Ovary (tissue), 9 donors: ENCODE measurements around the gene CCDC187. TPM values are rescaled to one million over a fixed set of nuclear protein-coding genes. Genes with fewer than 3 reads are reported as not detected.
A peak's percentile ranks its signal among the peaks of the same experiment; 100 is the strongest.

Source experiments
- DNase-seq, 5 donors: peaks; one replicate each; pipeline ENCODE4 v3.0.0-alpha.2; 2019 to 2020
- H3K27ac ChIP-seq, 2 donors: fragments of 200-600 bp; one replicate each; pipeline versions ENCODE4 v1.5.1 to v1.8.0; 2019 to 2022
- H3K27me3 ChIP-seq: fragments of 200-600 bp; one replicate; pipeline ENCODE4 v1.8.0; 2022
- H3K36me3 ChIP-seq: fragments of 200-600 bp; sonication (generic); one replicate; pipeline ENCODE4 v1.5.1; 2019
- H3K4me1 ChIP-seq: one replicate; pipeline ENCODE4 v1.8.1; 2013; ENCODE audit warnings: mild to moderate bottlenecking, moderate library complexity; ENCODE audit not compliant: insufficient read depth
- H3K4me3 ChIP-seq: fragments of 200-600 bp; sonication (generic); one replicate; pipeline ENCODE4 v1.5.1; 2017
- H3K9me3 ChIP-seq, 2 donors: fragments of 200-600 bp in 1 of 2; sonication (generic) in 1 of 2; one replicate each; pipeline versions ENCODE4 v1.5.1 to v1.8.1; 2013 to 2019; ENCODE audit warnings: mild to moderate bottlenecking in 1 of 2, moderate library complexity in 1 of 2
- CTCF ChIP-seq, 3 donors: fragments of 450-650 bp in 2 of 3; fragments of 200-600 bp in 1 of 3; IDR thresholded peaks; one replicate each; pipeline versions ENCODE4 v1.5.1 to v1.8.0; 2016 to 2022; ENCODE audit warnings: antibody characterized with exemption in 3 of 3, mild to moderate bottlenecking in 1 of 3
- EP300 ChIP-seq: sonication (generic); formaldehyde crosslinking; IDR thresholded peaks from one replicate; pipeline ENCODE4 v1.6.1; 2017; ENCODE audit warnings: antibody characterized with exemption
- POLR2A ChIP-seq: fragments of 450-650 bp; IDR thresholded peaks from one replicate; pipeline ENCODE4 v1.6.1; 2017; ENCODE audit warnings: antibody characterized with exemption, mild to moderate bottlenecking, moderate library complexity
- WGBS, 3 donors: extraction: QIAGEN DNeasy Blood & Tissue Kit in 1 of 3; methylation state at CpG; one replicate each; pipeline versions ENCODE4 v1.1.5 to v1.1.7; 2013 to 2017; 5-methylcytosine and 5-hydroxymethylcytosine counted together
- intact Hi-C, 4 donors: fragments of 100-400 bp; cut with DNase I; formaldehyde crosslinking; loops; one replicate each; pipeline versions ENCODE4 v1.11.0 to v1.15.1; 2022 to 2023
- polyA plus RNA-seq, 2 donors: library from polyadenylated mRNA; stranded (reverse); fragments of 200-250 nt in 1 of 2; fragments of 350-450 nt in 1 of 2; fragmentation: Illumina TruSeq in 1 of 2; extraction: RNeasy Lipid Tissue Mini Kit (QIAGEN cat#74804) in 1 of 2; gene quantifications; one replicate each; pipeline ENCODE4 v1.2.3, GENCODE V29; 2013 to 2014
- total RNA-seq, 7 donors: library from RNA; depleted of rRNA in 2 of 7; stranded (reverse); fragments of >200 nt in 2 of 7; fragmentation: NEBNext Ultra II Directional in 3 of 7; extraction: Animal tissue kit (Norgen Biotek cat#: 25700) in 3 of 7; gene quantifications; one replicate each; pipeline versions ENCODE4 v1.1.0 to v1.2.4, GENCODE V29; 2016 to 2023
- donor health status: DM: no; HTN: no; CAD: no; lungs with moderate emphysema.
- donor health status: DM: no; HTN: no; CAD: no.
- donor health status: Bipolar disorder and iron deficiency.
- donor health status: DM: yes; HTN: yes; CAD: no.
- donor health status: DM: no; HTN: no; CAD: no.
- donor health status: DM: yes; HTN: yes; CAD: no.

The CCDC187 gene
- total and polyA plus RNA-seq, 9 donors: 0.02 to 15.7 (median 0.74) TPM; not detected in 1

GRCh38 chr9:136247947-136248637 is 55.8 kb downstream of the CCDC187 start:
- intact Hi-C loops: loop anchor here in 1 of 4 donors (10.0 kb wide), 1 partner anchor 283 kb away; the partner anchor contains the start of gene UBAC1
- Histone ChIP-seq H3K9me3 (no peaks in the 10 kb centered on the region), H3K4me1 (peaks cover 6% of the 10 kb centered on the region), H3K4me3 (no peak overlapping the region), H3K27me3 (no peaks in the 10 kb centered on the region), H3K36me3 (no peaks in the 10 kb centered on the region), H3K27ac (no peak overlapping the region)
- WGBS, 3 donors: 87 to 89% (median 87%) methylated on average over 24 of the region's 24 CpGs
- no peak for DNase-seq
- TF ChIP-seq CTCF (IDR thresholded peaks at IDR 0.05) (no peak), POLR2A (no peak), EP300 (no peak)

- no peaks in the 10 kb centered on the region for H3K9me3 ChIP-seq
- H3K4me1 ChIP-seq: peaks cover 6% of the 10 kb centered on the region
- WGBS, 3 donors: 42 to 53% (median 45%) methylated on average over 8 to 9 of the region's 9 CpGs
- DNase-seq: no peak
- no peak overlapping the region for H3K4me3 ChIP-seq
- no peak overlapping the region for H3K27ac ChIP-seq
- no peaks in the 10 kb centered on the region for H3K27me3 ChIP-seq
- intact Hi-C loops: loop anchor here in 1 of 4 donors (10.0 kb wide), 1 partner anchor 283 kb away; the partner anchor contains the start of gene UBAC1
- no peaks in the 10 kb centered on the region for H3K36me3 ChIP-seq
- TF ChIP-seq EP300: no peak
These were observed 56.4 kb downstream of the CCDC187 start for GRCh38 chr9:136247551-136247916.

- TF ChIP-seq POLR2A: no peak
- no peak for TF ChIP-seq CTCF (IDR thresholded peaks at IDR 0.05)
- TF ChIP-seq EP300: no peak
- peaks cover 6% of the 10 kb centered on the region for H3K4me1 ChIP-seq
These were observed 56.9 kb downstream of the CCDC187 start for GRCh38 chr9:136246849-136247550.

GRCh38 chr9:136245219-136246150 is 58.4 kb downstream of the CCDC187 start, which contains the start of gene QSOX2:
TSS of gene QSOX2 (minus strand) at chr9:136245812. CDS start at chr9:136245803, 9 bp downstream.
- intact Hi-C loops: loop anchor here in 1 of 4 donors (10.0 kb wide), 1 partner anchor 281 kb away; the partner anchor contains the start of gene UBAC1
- DNase-seq: peak; percentile 79 to 90 (median 88)

More at GRCh38 chr9:136246849-136247550, 56.9 kb downstream of the CCDC187 start:
- Histone ChIP-seq H3K36me3 (no peaks in the 10 kb centered on the region), H3K27me3 (no peaks in the 10 kb centered on the region), H3K9me3 (no peaks in the 10 kb centered on the region), H3K4me3 (no peak overlapping the region), H3K27ac (no peak overlapping the region)
- DNase-seq: no peak
- WGBS, 3 donors: 49 to 54% (median 53%) methylated on average over 26 of the region's 26 CpGs
- intact Hi-C loops: loop anchor here in 1 of 4 donors (10.0 kb wide), 1 partner anchor 282 kb away; the partner anchor contains the start of gene UBAC1

More at GRCh38 chr9:136245219-136246150, 58.4 kb downstream of the CCDC187 start, which contains the start of gene QSOX2:
- Histone ChIP-seq H3K27ac (no peak within 1 kb of the TSS), H3K4me3 (peak within 1 kb of the TSS; percentile 84), H3K4me1 (peaks cover 6% of the 10 kb centered on the region), H3K36me3 (no peaks in the 10 kb centered on the region), H3K27me3 (no peaks in the 10 kb centered on the region), H3K9me3 (no peaks in the 10 kb centered on the region)
- 0 to 1% (median 1%) methylated on average over 35 to 112 of the region's 112 CpGs for WGBS, 3 donors
- TF ChIP-seq CTCF (IDR thresholded peaks at IDR 0.05): no peak
- no peak for TF ChIP-seq POLR2A
- TF ChIP-seq EP300: no peak
